ENCODE measurements around the gene SUSD1.

GRCh38 chr9:112180387-112180881 lies 5.3 kb upstream of the SUSD1 start:
- no peak for TF ChIP-seq POLR2A (IDR thresholded peaks at IDR 0.05)
- no peak for TF ChIP-seq POLR2AphosphoS5 (IDR thresholded peaks at IDR 0.05)
- no peak for TF ChIP-seq CTCF (IDR thresholded peaks at IDR 0.05)
